HUES6 (cell line): ENCODE results near the gene PDE6G.
"Not testable (repeated sequence)": the region's sequence is repeated elsewhere in the genome, so short reads cannot be mapped to it uniquely, and the experiment has no call there.

Source experiments
- H3K27ac ChIP-seq: 2 replicates; pipeline ENCODE4 v1.7.0; 2013; ENCODE audit warnings: low read depth, mild to moderate bottlenecking, low read length, inconsistent platforms
- H3K27me3 ChIP-seq: 2 replicates; pipeline ENCODE4 v1.6.1; 2013; ENCODE audit warnings: low read length; ENCODE audit not compliant: control insufficient read depth, insufficient read depth
- H3K36me3 ChIP-seq: 2 replicates; pipeline ENCODE4 v1.6.1; 2013; ENCODE audit warnings: low read length; ENCODE audit not compliant: control insufficient read depth, insufficient read depth
- H3K4me1 ChIP-seq: 2 replicates; pipeline ENCODE4 v1.6.1; 2013; ENCODE audit warnings: low read length; ENCODE audit not compliant: control insufficient read depth, insufficient read depth
- H3K4me3 ChIP-seq: 2 replicates; pipeline ENCODE4 v1.5.1; 2013; ENCODE audit warnings: low read depth, low read length
- H3K9ac ChIP-seq: one replicate; pipeline ENCODE4 v1.6.1; 2013; ENCODE audit warnings: mild to moderate bottlenecking, low read length
- H3K9me3 ChIP-seq: 2 replicates; pipeline ENCODE4 v1.6.1; 2013; ENCODE audit warnings: low read depth, low read length; ENCODE audit not compliant: control insufficient read depth, insufficient read depth

The PDE6G gene

DNA sequence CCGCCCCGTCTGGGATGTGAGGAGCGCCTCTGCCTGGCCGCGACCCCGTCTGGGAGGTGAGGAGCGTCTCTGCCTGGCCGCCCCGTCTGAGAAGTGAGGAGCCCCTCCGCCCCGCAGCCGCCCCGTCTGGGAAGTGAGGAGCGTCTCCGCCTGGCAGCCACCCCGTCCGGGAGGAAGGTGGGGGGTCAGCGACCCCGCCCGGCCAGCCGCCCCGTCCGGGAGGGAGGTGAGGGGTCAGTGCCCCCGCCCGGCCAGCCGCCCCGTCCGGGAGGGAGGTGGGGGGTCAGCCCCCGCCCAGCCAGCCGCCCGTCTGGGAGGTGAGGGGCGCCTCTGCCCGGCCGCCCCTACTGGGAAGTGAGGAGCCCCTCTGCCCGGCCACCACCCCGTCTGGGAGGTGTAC, 38.0 kb downstream of the PDE6G start:
- H3K27me3 ChIP-seq, H3K4me3 ChIP-seq, H3K9ac ChIP-seq, H3K4me1 ChIP-seq, H3K9me3 ChIP-seq, H3K27ac ChIP-seq: not testable (repeated sequence)
- H3K36me3 ChIP-seq, result peaks cover 71% of the 10 kb centered on the region

- no peaks in the 10 kb centered on the region for H3K4me1 ChIP-seq
- no peaks in the 10 kb centered on the region for H3K9me3 ChIP-seq
- H3K36me3 ChIP-seq, result peaks cover 72% of the 10 kb centered on the region
- no peak overlapping the region for H3K4me3 ChIP-seq
- no peak overlapping the region for H3K9ac ChIP-seq
- H3K27ac ChIP-seq, result no peak overlapping the region
- H3K27me3 ChIP-seq, result no peaks in the 10 kb centered on the region
These were observed 39.5 kb downstream of the PDE6G start for GRCh38 chr17:81616877-81617276.

DNA sequence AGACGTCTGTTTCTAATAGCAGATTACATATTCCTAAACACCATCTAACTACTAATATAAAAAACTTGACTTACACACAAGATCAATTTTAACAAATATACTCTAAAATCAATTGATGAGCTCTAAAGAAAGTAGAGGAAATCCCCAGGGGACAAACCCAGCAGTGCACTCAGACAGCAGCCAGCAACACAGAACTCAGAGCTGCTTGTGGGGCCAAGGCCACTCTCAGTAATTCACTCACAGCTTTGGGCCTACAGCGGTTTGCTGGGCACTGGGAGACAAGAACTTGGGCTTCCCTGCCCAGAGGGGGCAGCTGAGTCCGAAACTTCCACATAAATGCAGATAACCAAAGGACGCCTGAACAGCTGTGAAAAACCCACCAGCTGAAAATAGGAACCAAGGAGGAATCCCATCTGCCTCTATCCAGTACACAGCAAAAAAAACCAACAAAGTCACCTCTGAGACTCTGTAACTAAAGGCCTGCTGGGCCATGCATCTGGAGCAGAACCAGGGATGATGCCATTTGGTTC, 40.9 kb downstream of the PDE6G start:
- Histone ChIP-seq H3K27me3 (no peaks in the 10 kb centered on the region), H3K4me1 (no peaks in the 10 kb centered on the region), H3K4me3 (no peak overlapping the region), H3K36me3 (peaks cover 64% of the 10 kb centered on the region), H3K9ac (no peak overlapping the region), H3K27ac (no peak overlapping the region), H3K9me3 (no peaks in the 10 kb centered on the region)

- Histone ChIP-seq H3K36me3 (peaks cover 81% of the 10 kb centered on the region), H3K27me3 (no peaks in the 10 kb centered on the region), H3K9me3 (no peaks in the 10 kb centered on the region), H3K4me3 (no peak overlapping the region), H3K4me1 (no peaks in the 10 kb centered on the region), H3K9ac (no peak overlapping the region), H3K27ac (no peak overlapping the region)
These were observed 44.0 kb downstream of the PDE6G start for GRCh38 chr17:81612172-81612970.

DNA sequence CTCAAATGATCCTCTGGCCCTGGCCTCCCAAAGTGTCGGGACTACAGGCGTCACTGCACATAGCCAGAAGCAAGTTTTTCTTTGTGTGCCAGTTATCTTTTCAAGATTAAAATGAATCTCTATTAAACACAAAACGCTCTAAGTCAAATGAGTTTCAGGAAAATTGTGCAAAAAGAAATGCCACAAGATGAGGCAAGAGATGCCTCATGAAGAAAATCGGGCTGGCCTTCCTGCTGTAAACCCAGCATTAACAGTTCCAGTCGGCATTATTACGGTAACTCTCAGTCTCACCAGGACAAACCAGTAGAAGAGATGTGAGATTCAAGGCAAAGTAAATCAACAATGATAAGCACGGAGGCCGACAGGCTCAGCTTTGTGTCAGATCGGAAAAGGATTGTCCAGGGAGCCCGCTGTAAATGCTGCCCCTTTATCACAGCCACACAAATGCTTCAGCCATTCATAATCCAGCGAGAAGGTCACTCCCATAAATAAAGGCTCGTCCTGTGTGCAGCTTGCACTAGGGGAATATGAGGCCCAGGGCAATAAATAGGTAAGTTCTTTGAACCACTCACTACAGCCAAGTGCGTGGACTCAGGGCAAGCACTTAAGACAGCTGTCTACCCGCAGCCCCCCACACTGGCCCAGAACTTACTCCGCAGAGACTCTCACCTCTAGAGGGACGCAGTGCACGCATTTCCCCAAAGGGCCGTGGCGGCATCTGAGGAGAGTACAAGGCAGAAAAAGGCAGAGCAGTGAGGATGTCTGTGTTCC, 46.6 kb downstream of the PDE6G start:
- peaks cover 80% of the 10 kb centered on the region for H3K36me3 ChIP-seq
- no peaks in the 10 kb centered on the region for H3K27me3 ChIP-seq
- no peaks in the 10 kb centered on the region for H3K4me1 ChIP-seq
- no peak overlapping the region for H3K4me3 ChIP-seq
- no peak overlapping the region for H3K9ac ChIP-seq
- no peak overlapping the region for H3K27ac ChIP-seq
- H3K9me3 ChIP-seq, result no peaks in the 10 kb centered on the region

DNA sequence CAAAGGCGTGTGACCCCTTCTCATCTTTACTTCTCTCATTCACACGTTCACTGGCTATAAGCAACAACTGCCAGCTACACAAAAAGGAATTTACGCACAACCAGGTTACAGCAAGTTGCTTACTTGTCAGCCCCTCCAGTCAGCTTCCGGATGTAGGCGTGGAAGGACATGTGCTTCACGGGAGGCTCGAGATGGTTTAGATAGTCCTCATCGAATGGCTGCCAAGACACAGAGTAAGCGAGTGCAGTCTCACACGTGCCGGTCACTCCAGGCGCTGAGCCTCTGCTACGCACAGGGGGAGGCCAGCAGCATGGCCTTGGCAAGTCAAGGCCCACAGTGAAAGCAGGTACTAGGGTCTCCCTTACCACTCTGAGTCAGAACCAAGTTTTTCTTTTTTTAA, 47.7 kb downstream of the PDE6G start:
- no peak overlapping the region for H3K4me3 ChIP-seq
- H3K36me3 ChIP-seq, result peaks cover 82% of the 10 kb centered on the region
- H3K9me3 ChIP-seq, result no peaks in the 10 kb centered on the region
- no peak overlapping the region for H3K27ac ChIP-seq
- no peak overlapping the region for H3K9ac ChIP-seq
- no peaks in the 10 kb centered on the region for H3K4me1 ChIP-seq
- H3K27me3 ChIP-seq, result no peaks in the 10 kb centered on the region

- no peak overlapping the region for H3K27ac ChIP-seq
- H3K9me3 ChIP-seq, result no peaks in the 10 kb centered on the region
- no peak overlapping the region for H3K9ac ChIP-seq
- H3K4me1 ChIP-seq, result no peaks in the 10 kb centered on the region
- H3K27me3 ChIP-seq, result no peaks in the 10 kb centered on the region
- H3K4me3 ChIP-seq, result no peak overlapping the region
- H3K36me3 ChIP-seq, result peaks cover 82% of the 10 kb centered on the region
These were observed 48.3 kb downstream of the PDE6G start for GRCh38 chr17:81608082-81608481.

DNA sequence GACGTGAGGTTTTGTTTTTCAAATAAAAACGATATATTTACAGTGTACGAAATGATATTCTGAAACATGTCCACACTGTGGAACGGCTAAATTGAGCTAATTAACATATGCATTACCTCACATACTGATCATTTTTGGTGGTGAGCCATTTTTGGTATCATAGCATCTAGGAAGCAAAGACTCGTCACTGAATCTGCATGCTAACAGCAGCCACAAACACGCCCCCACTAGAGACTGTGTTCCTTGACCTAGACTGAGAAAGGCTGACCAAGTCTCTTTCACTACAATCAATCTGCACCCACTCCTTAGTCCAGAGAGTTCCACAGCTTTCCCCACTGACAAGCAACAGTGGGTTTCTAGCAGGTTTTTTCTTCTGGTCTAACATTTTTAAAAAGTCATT, 48.9 kb downstream of the PDE6G start:
- Histone ChIP-seq H3K9me3 (no peaks in the 10 kb centered on the region), H3K4me3 (no peak overlapping the region), H3K4me1 (no peaks in the 10 kb centered on the region), H3K27me3 (no peaks in the 10 kb centered on the region), H3K36me3 (peaks cover 82% of the 10 kb centered on the region), H3K9ac (no peak overlapping the region), H3K27ac (no peak overlapping the region)

DNA sequence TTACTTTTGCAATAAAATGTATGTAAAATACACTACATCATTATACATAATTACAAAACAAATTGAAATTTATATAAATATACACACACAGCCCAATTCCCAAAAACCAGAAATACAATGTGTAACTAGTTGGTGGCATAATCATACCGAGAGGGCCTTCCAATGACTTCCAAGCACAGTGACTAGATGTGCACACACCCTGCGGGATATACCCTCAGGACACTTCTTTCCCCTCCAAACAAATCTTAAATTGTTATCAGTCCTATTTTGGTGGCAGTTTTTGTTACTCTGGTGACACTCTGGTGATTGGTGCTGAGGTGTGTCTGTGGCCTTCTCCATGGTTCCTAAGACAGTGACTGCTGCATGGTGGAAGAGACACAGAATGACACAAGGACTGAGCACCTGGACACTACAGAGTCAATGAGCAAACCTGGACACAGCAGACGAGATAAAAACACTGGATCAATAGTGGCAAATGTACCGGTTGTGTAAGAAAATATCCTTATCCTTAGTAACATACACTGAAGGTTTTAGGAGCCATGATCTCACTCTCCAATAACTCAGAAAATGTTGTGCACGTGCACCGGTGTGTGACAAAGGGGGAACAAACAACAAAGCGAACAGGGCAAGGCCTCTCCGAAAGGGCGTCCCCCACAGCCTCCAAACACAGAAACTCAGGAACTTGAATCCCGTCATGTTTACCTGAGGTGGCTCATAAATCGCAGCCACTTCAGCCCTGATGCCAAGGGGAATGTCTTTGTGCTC, 52.3 kb downstream of the PDE6G start:
- no peak overlapping the region for H3K9ac ChIP-seq
- no peaks in the 10 kb centered on the region for H3K27me3 ChIP-seq
- no peak overlapping the region for H3K27ac ChIP-seq
- H3K36me3 ChIP-seq, result peaks cover 82% of the 10 kb centered on the region
- H3K4me1 ChIP-seq, result no peaks in the 10 kb centered on the region
- no peaks in the 10 kb centered on the region for H3K9me3 ChIP-seq
- H3K4me3 ChIP-seq, result no peak overlapping the region

DNA sequence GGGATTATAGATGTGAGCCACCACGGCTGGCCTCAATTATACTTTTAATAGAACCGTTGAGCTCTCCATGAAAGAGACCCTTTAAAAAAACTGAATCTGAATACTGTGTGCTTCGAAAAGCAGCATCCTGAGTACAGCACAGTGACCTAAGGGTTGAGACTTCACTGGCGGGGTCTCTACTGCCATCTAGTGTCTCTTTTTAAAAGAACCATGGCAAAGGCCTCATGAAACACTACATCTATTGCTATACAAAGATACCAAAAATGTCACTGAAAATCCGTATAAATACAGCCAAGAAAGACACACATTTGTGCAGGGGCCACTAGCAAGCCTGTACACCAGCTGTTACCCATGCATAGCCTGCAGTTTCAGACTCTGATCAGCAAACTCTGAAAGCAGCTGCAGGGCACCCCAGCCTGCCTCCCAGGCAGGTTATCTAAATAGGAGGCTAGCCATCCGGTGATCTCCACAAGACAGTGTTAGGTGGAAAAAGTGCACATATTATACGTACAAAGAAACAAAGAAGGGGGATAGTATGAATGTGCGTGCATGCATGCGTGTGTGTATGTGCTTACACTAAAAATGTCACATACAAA, 54.7 kb downstream of the PDE6G start:
- H3K9me3 ChIP-seq, result no peaks in the 10 kb centered on the region
- H3K4me1 ChIP-seq, result no peaks in the 10 kb centered on the region
- no peak overlapping the region for H3K4me3 ChIP-seq
- H3K27ac ChIP-seq, result no peak overlapping the region
- H3K9ac ChIP-seq, result no peak overlapping the region
- H3K36me3 ChIP-seq, result peaks cover 76% of the 10 kb centered on the region
- no peaks in the 10 kb centered on the region for H3K27me3 ChIP-seq
